WTC11 (cell line): ENCODE measurements around the gene DNAI1. TPM values are rescaled to one million over a fixed set of nuclear protein-coding genes. Genes with fewer than 3 reads are reported as not detected.

Experiments used
- ATAC-seq: fragments of 200-7000 bp; cut with Tn5 transposase; 2 replicates; pipeline ENCODE4 v1.10.0; 2021; ENCODE audit warnings: mild to moderate bottlenecking, moderate library complexity
- CTCF ChIA-PET: fragments of 300-600 bp; sonication (Branson Sonifier 250); formaldehyde crosslinking; loops from one replicate; lab custom pipeline; 2021; ENCODE audit warnings: antibody characterized with exemption; lab: Charles Lee
- POLR2A ChIA-PET: fragments of 350-600 bp; sonication (Branson Sonifier 250); formaldehyde crosslinking; loops from one replicate; lab custom pipeline; 2021; ENCODE audit warnings: antibody characterized with exemption; lab: Charles Lee
- DNase-seq: peaks from one replicate; pipeline ENCODE4 v3.0.0; 2021; ENCODE audit warnings: low spot score
- H3K27ac Mint-ChIP-seq: 2 replicates; pipeline ENCODE4 v1.8.0; 2021; ENCODE audit warnings: mixed read lengths
- H3K27me3 Mint-ChIP-seq: 2 replicates; pipeline ENCODE4 v1.8.0; 2021; ENCODE audit warnings: low read depth, mild to moderate bottlenecking, moderate library complexity, mixed read lengths
- H3K36me3 Mint-ChIP-seq: 2 replicates; pipeline ENCODE4 v1.8.0; 2021; ENCODE audit warnings: mixed read lengths
- H3K4me1 Mint-ChIP-seq: 2 replicates; pipeline ENCODE4 v1.8.0; 2022; ENCODE audit warnings: mixed read lengths
- H3K4me3 Mint-ChIP-seq: 2 replicates; pipeline ENCODE4 v1.8.0; 2021; ENCODE audit warnings: mild to moderate bottlenecking, moderate library complexity, mixed read lengths
- H3K9me3 Mint-ChIP-seq: 2 replicates; pipeline ENCODE4 v1.8.0; 2021; ENCODE audit warnings: mixed read lengths
- AFF4 ChIP-seq: sonication (generic); formaldehyde crosslinking; IDR thresholded peaks from 2 replicates; pipeline ENCODE4 v1.8.1; 2023; ENCODE audit warnings: mild to moderate bottlenecking, missing genetic modification reagents, borderline replicate concordance
- ATF1 ChIP-seq: sonication (generic); formaldehyde crosslinking; IDR thresholded peaks from 2 replicates; pipeline ENCODE4 v1.8.1; 2023; ENCODE audit warnings: mild to moderate bottlenecking, moderate library complexity, missing genetic modification reagents
- FOXK1 ChIP-seq: sonication (generic); formaldehyde crosslinking; IDR thresholded peaks from 2 replicates; pipeline ENCODE4 v1.8.0; 2022; ENCODE audit warnings: mild to moderate bottlenecking, moderate library complexity, missing genetic modification reagents
- GTF2I ChIP-seq: fragments of 250-450 bp; sonication (Bioruptor Pico); conservative IDR thresholded peaks from 2 replicates; pipeline ENCODE4 v1.4.0; 2021; ENCODE audit warnings: mild to moderate bottlenecking
- HMGA2 ChIP-seq: fragments of 250-450 bp; sonication (Bioruptor Pico); IDR thresholded peaks from 2 replicates; pipeline ENCODE4 v1.4.0; 2021; ENCODE audit warnings: mild to moderate bottlenecking, moderate library complexity
- NFYB ChIP-seq: sonication (generic); formaldehyde crosslinking; conservative IDR thresholded peaks from 2 replicates; pipeline ENCODE4 v1.8.0; 2022; ENCODE audit warnings: low read depth, missing genetic modification reagents
- OVOL2 ChIP-seq: fragments of 250-450 bp; sonication (Bioruptor Pico); IDR thresholded peaks from 2 replicates; pipeline ENCODE4 v1.9.0; 2021; ENCODE audit warnings: mild to moderate bottlenecking, borderline replicate concordance
- RELA ChIP-seq: sonication (generic); formaldehyde crosslinking; IDR thresholded peaks from 2 replicates; pipeline ENCODE4 v1.8.1; 2022; ENCODE audit warnings: missing genetic modification reagents, mild to moderate bottlenecking, borderline replicate concordance
- SMAD3 ChIP-seq: sonication (generic); formaldehyde crosslinking; IDR thresholded peaks from 2 replicates; pipeline ENCODE4 v1.8.0; 2022; ENCODE audit warnings: missing genetic modification reagents, mild to moderate bottlenecking, borderline replicate concordance
- TEAD1 ChIP-seq: sonication (generic); formaldehyde crosslinking; IDR thresholded peaks from 2 replicates; pipeline ENCODE4 v1.8.0; 2022; ENCODE audit warnings: mild to moderate bottlenecking, missing genetic modification reagents
- ZNF121 ChIP-seq: sonication (generic); formaldehyde crosslinking; IDR thresholded peaks from 2 replicates; pipeline ENCODE4 v1.8.0; 2023; ENCODE audit warnings: missing genetic modification reagents
- ZNF532 ChIP-seq: fragments of 250-450 bp; sonication (Bioruptor Pico); IDR thresholded peaks from 2 replicates; pipeline ENCODE4 v1.9.0; 2021; ENCODE audit warnings: mild to moderate bottlenecking, borderline replicate concordance
- ZNF671 ChIP-seq: fragments of 250-450 bp; sonication (Bioruptor Pico); IDR thresholded peaks from 2 replicates; pipeline ENCODE4 v1.8.0; 2021; ENCODE audit warnings: mild to moderate bottlenecking
- ZSCAN18 ChIP-seq: fragments of 250-450 bp; sonication (Bioruptor Pico); IDR thresholded peaks from 2 replicates; pipeline ENCODE4 v2.1.2; 2022; ENCODE audit warnings: mild to moderate bottlenecking, moderate library complexity
- total RNA-seq: library from RNA; stranded (reverse); gene quantifications from 3 replicates; pipeline ENCODE4 v1.2.3, GENCODE V29; 2021
- TF ChIP-seq, protein P1 (sequence below): sonication (generic); formaldehyde crosslinking; IDR thresholded peaks from 2 replicates; pipeline ENCODE4 v1.8.1; 2023; ENCODE audit warnings: mild to moderate bottlenecking, missing genetic modification reagents
- TF ChIP-seq, protein P2 (sequence below): fragments of 250-450 bp; sonication (Bioruptor Pico); IDR thresholded peaks from 2 replicates; pipeline ENCODE4 v1.9.0; 2021; ENCODE audit warnings: moderate library complexity, mild to moderate bottlenecking, inconsistent platforms, borderline replicate concordance
- TF ChIP-seq, protein P3 (sequence below): sonication (generic); formaldehyde crosslinking; IDR thresholded peaks from 2 replicates; pipeline ENCODE4 v1.8.0; 2023; ENCODE audit warnings: missing genetic modification reagents, mild to moderate bottlenecking, borderline replicate concordance

The DNAI1 gene
- total RNA-seq, 1 experiment from 2014 or later, result 2.1 TPM

DNA sequence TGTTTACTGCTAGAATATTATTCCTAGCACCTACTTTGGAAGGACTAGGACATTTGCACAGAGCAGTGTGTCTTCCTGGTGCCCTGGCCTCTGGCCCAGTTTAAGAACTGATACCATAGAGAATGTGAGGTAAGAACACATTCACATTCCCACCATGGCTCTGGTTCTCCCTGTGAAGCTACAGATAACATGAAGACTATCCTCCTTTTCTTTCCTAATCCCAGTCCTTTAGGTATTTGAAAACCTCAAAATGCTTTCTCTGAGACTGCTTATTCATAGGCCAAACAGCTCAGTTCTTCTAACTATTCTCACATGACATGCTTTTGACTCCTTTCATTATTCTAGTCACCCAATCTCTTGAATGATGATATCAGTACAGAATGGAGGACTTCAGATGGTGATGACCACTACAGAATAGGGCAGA is 12.1 kb upstream of the DNAI1 start (continued):
- TF ChIP-seq ZNF532 (no peak), ZNF671 (CRISPR knock-in tag) (no peak)
- TF ChIP-seq, protein P1, sequence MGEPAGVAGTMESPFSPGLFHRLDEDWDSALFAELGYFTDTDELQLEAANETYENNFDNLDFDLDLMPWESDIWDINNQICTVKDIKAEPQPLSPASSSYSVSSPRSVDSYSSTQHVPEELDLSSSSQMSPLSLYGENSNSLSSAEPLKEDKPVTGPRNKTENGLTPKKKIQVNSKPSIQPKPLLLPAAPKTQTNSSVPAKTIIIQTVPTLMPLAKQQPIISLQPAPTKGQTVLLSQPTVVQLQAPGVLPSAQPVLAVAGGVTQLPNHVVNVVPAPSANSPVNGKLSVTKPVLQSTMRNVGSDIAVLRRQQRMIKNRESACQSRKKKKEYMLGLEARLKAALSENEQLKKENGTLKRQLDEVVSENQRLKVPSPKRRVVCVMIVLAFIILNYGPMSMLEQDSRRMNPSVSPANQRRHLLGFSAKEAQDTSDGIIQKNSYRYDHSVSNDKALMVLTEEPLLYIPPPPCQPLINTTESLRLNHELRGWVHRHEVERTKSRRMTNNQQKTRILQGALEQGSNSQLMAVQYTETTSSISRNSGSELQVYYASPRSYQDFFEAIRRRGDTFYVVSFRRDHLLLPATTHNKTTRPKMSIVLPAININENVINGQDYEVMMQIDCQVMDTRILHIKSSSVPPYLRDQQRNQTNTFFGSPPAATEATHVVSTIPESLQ (CRISPR knock-in tag), result no peak

DNA sequence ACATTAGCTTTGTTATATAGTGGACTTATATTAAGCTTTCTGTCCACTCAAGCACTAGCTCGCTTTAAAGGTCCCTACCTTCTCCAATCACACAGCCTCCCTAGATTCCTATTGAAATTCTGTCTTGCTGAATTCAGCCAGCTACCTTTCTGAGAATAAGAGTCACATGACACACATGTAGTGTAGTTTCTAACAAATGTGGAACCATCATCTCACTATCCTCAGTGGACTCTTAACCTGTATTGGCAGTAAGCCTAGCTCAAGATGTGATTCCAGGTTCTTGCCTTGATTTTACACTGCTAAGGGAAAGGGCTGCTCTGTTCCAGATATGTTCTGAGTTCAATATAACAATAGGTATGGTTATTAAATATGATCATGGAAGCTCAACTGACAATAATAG is 11.7 kb upstream of the DNAI1 start:
- H3K36me3 Mint-ChIP-seq, result no peaks in the 10 kb centered on the region
- TF ChIP-seq ZNF121 (CRISPR knock-in tag) (no peak), SMAD3 (no peak), ATF1 (no peak)
- TF ChIP-seq, protein P2, sequence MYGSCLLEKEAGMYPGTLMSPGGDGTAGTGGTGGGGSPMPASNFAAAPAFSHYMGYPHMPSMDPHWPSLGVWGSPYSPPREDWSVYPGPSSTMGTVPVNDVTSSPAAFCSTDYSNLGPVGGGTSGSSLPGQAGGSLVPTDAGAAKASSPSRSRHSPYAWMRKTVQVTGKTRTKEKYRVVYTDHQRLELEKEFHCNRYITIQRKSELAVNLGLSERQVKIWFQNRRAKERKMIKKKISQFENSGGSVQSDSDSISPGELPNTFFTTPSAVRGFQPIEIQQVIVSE (CRISPR knock-in tag), result no peak
- ChIA-PET POLR2A (no interaction called here), CTCF (interaction anchor here (0.6 to 1.3 kb wide), 4 partner anchors 22 to 145 kb away, joined by 3 to 8 read pairs (median 4); no protein-coding TSS in a partner anchor)
- H3K27me3 Mint-ChIP-seq, result no peaks in the 10 kb centered on the region
- ATAC-seq, result no peak
- no peaks in the 10 kb centered on the region for H3K9me3 Mint-ChIP-seq
- peaks cover 28% of the 10 kb centered on the region for H3K4me1 Mint-ChIP-seq
- no peak overlapping the region for H3K27ac Mint-ChIP-seq
- no peak for DNase-seq
- H3K4me3 Mint-ChIP-seq, result no peak overlapping the region

DNA sequence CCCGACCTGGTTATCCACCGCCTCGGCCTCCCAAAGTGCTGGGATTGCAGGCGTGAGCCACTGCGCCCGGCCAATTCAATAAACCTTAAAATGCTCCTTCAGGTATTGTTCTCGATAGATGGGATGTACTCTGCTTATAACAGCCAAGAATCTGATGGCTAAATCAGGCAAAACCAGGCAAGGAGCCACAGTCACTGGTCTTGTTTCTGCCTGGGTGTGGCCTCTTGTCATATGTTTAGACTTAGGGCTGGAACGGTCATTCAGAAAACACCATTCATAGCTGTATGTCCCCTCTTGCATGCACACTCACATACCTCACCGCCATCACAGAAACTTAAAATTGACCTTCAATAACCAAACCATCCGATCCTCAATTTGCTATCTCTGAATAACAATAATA is 8.0 kb upstream of the DNAI1 start:
- Mint-ChIP-seq H3K36me3 (no peaks in the 10 kb centered on the region), H3K27ac (no peak overlapping the region), H3K4me1 (peaks cover 13% of the 10 kb centered on the region), H3K9me3 (no peaks in the 10 kb centered on the region), H3K4me3 (no peak overlapping the region), H3K27me3 (no peaks in the 10 kb centered on the region)
- DNase-seq, result no peak
- POLR2A ChIA-PET, result no interaction called here
- no peak for ATAC-seq
- CTCF ChIA-PET, result interaction anchor here (1.0 to 3.1 kb wide), 3 partner anchors 10 to 62 kb away, joined by 3 to 19 read pairs (median 4); no protein-coding TSS in a partner anchor
- TF ChIP-seq OVOL2 (CRISPR knock-in tag) (no peak), TEAD1 (CRISPR knock-in tag) (no peak), ZSCAN18 (CRISPR knock-in tag) (no peak), AFF4 (CRISPR knock-in tag) (no peak), RELA (no peak), FOXK1 (CRISPR knock-in tag) (no peak), GTF2I (CRISPR knock-in tag) (no peak), HMGA2 (no peak), NFYB (CRISPR knock-in tag) (no peak)
- TF ChIP-seq, protein P3, sequence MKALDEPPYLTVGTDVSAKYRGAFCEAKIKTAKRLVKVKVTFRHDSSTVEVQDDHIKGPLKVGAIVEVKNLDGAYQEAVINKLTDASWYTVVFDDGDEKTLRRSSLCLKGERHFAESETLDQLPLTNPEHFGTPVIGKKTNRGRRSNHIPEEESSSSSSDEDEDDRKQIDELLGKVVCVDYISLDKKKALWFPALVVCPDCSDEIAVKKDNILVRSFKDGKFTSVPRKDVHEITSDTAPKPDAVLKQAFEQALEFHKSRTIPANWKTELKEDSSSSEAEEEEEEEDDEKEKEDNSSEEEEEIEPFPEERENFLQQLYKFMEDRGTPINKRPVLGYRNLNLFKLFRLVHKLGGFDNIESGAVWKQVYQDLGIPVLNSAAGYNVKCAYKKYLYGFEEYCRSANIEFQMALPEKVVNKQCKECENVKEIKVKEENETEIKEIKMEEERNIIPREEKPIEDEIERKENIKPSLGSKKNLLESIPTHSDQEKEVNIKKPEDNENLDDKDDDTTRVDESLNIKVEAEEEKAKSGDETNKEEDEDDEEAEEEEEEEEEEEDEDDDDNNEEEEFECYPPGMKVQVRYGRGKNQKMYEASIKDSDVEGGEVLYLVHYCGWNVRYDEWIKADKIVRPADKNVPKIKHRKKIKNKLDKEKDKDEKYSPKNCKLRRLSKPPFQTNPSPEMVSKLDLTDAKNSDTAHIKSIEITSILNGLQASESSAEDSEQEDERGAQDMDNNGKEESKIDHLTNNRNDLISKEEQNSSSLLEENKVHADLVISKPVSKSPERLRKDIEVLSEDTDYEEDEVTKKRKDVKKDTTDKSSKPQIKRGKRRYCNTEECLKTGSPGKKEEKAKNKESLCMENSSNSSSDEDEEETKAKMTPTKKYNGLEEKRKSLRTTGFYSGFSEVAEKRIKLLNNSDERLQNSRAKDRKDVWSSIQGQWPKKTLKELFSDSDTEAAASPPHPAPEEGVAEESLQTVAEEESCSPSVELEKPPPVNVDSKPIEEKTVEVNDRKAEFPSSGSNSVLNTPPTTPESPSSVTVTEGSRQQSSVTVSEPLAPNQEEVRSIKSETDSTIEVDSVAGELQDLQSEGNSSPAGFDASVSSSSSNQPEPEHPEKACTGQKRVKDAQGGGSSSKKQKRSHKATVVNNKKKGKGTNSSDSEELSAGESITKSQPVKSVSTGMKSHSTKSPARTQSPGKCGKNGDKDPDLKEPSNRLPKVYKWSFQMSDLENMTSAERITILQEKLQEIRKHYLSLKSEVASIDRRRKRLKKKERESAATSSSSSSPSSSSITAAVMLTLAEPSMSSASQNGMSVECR (CRISPR knock-in tag), result no peak
